Upper lobe of left lung (tissue), 4 donors: ENCODE measurements around the gene ANGPTL4.

Source experiments
- CTCF ChIP-seq, 6 experiments: fragments of 450-650 bp in 4 of 6; fragments of 200-600 bp in 2 of 6; sonication (generic) in 2 of 6; IDR thresholded peaks; one replicate each; pipeline ENCODE4 v1.5.1; 2016 to 2019; ENCODE audit warnings: antibody characterized with exemption in 6 of 6
- EP300 ChIP-seq, 4 donors: sonication (generic); formaldehyde crosslinking; IDR thresholded peaks; one replicate each; pipeline ENCODE4 v1.5.1; 2017; ENCODE audit warnings: antibody characterized with exemption in 4 of 4, control low read depth in 2 of 4
- POLR2A ChIP-seq, 4 donors: fragments of 450-650 bp; IDR thresholded peaks; one replicate each; pipeline ENCODE4 v1.5.1; 2016 to 2017; ENCODE audit warnings: antibody characterized with exemption in 4 of 4, mild to moderate bottlenecking in 2 of 4
- POLR2AphosphoS5 ChIP-seq, 2 donors: sonication (generic); formaldehyde crosslinking; IDR thresholded peaks; one replicate each; pipeline ENCODE4 v1.5.1; 2017; ENCODE audit warnings: antibody characterized with exemption in 2 of 2

DNA sequence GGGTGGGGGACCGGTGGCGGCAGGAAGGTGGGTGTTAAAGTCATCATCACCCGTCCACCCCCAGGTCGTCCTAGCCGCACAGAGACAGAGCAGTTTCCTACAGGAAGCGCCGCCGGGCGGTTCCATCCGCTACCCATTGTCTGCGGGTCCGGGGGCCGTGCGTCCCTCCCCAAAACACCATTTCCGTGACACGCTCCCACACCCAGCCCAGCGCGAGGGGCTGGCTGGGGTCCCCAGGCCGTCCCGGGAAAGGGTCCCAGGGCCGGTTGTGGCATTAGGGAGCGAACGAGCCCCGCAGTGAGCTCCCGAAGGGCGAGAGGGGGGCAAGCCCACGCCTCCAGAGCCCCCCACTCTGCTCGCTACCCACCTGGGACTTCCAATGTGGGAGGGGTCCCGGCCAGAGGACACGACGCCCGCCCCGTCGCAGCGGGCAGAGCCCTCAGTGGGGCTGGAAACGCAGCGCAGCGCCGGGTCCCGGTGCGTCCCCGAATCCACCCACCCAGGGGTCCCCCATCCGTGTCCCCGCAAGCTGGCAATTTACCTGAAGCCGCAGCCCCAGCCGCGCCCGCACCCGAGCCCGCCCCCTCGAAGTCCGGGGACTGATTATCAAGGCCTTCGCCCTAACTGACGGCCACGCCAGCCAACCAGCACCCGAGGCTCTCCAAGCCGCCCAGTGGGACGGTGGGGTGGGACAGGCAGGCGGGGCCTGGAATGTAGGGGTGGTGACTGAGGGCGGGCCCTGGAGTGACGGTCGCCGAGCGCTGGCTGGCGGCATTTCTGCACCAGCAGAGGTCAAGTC is 21.1 kb upstream of the ANGPTL4 start, which contains the start of gene KANK3:
- peak; percentile 72 to 95 for TF ChIP-seq POLR2AphosphoS5 (IDR thresholded peaks at IDR 0.05)
- no peak for TF ChIP-seq EP300 (IDR thresholded peaks at IDR 0.05)
- TF ChIP-seq CTCF (IDR thresholded peaks at IDR 0.05) = peak in 4 of 6 experiments; percentile 10 to 43 (median 32)
- peak; percentile 72 to 90 (median 82) for TF ChIP-seq POLR2A (IDR thresholded peaks at IDR 0.05)
